Endometrium (tissue), 2 donors: ENCODE results near the gene MLEC.

ENCODE experiments used
- FAIRE-seq: peaks from 2 replicates; lab custom pipeline; 2012; peaks lifted over from hg19 to GRCh38; lab: Jason Lieb, UNC
- donor health status: control.
- donor health status: control.

Gene MLEC

GRCh38 chr12:120748242-120748641 is 61.3 kb downstream of the MLEC start:
- no peak for FAIRE-seq

GRCh38 chr12:120749256-120749655 is 62.3 kb downstream of the MLEC start:
- no peak for FAIRE-seq

DNA sequence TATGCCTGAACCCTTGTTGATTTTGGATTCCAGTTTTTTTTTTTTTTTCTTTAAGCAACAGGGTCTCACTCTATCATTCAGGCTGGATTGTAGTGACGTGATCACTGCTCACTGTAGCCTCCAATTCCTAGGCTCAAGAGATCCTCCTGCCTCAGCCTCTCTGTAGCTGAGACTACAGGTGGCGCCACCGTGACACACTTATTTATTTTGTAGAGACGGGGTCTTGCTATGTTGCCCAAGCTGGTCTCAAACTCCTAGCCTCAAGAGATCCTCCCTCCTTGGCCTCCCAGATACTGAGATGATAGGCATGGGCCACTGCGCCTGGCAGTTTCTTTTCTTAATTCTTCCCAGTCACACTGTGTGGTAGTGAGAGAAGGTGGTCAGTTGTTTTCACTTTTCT is 63.9 kb downstream of the MLEC start:
- no peak for FAIRE-seq

- FAIRE-seq, result no peak
These were observed 64.4 kb downstream of the MLEC start for GRCh38 chr12:120751389-120751788.
